ENCODE measurements around the gene FRMPD4.

The FRMPD4 gene

GRCh38 chrX:12301288-12301687, 163.0 kb downstream of the FRMPD4 start:
- DNase-seq (ENCODE audit: low read depth), result no peak

- DNase-seq (ENCODE audit: low read depth), result no peak
Observed at GRCh38 chrX:12304261-12304660, 166.0 kb downstream of the FRMPD4 start.

- DNase-seq (ENCODE audit: low read depth), result no peak
Observed at GRCh38 chrX:12307961-12308360, 169.7 kb downstream of the FRMPD4 start.

- DNase-seq (ENCODE audit: low read depth), result no peak
Observed at GRCh38 chrX:12308420-12308819, 170.1 kb downstream of the FRMPD4 start.

GRCh38 chrX:12309040-12309743, 170.9 kb downstream of the FRMPD4 start:
- no peak for DNase-seq (ENCODE audit: low read depth)

- DNase-seq (ENCODE audit: low read depth), result no peak
Observed at GRCh38 chrX:12309744-12310076, 171.4 kb downstream of the FRMPD4 start.

- DNase-seq (ENCODE audit: low read depth), result no peak
Observed at GRCh38 chrX:12314651-12315050, 176.4 kb downstream of the FRMPD4 start.

GRCh38 chrX:12315526-12315925, 177.3 kb downstream of the FRMPD4 start:
- no peak for DNase-seq (ENCODE audit: low read depth)

- no peak for DNase-seq (ENCODE audit: low read depth)
Observed at GRCh38 chrX:12319003-12319519, 180.8 kb downstream of the FRMPD4 start.

- no peak for DNase-seq (ENCODE audit: low read depth)
Observed at GRCh38 chrX:12319992-12320391, 181.7 kb downstream of the FRMPD4 start.

GRCh38 chrX:12322031-12322430, 183.8 kb downstream of the FRMPD4 start:
- no peak for DNase-seq (ENCODE audit: low read depth)

- no peak for DNase-seq (ENCODE audit: low read depth)
Observed at GRCh38 chrX:12325171-12325570, 186.9 kb downstream of the FRMPD4 start.

- DNase-seq (ENCODE audit: low read depth), result no peak
Observed at GRCh38 chrX:12327836-12328235, 189.6 kb downstream of the FRMPD4 start.

- no peak for DNase-seq (ENCODE audit: low read depth)
Observed at GRCh38 chrX:12329476-12329875, 191.2 kb downstream of the FRMPD4 start.

GRCh38 chrX:12330841-12331240, 192.6 kb downstream of the FRMPD4 start:
- DNase-seq (ENCODE audit: low read depth), result no peak

GRCh38 chrX:12332786-12333347, 194.6 kb downstream of the FRMPD4 start:
- DNase-seq (ENCODE audit: low read depth), result no peak

GRCh38 chrX:12339921-12340320, 201.6 kb downstream of the FRMPD4 start:
- DNase-seq (ENCODE audit: low read depth), result no peak

GRCh38 chrX:12344954-12345353, 206.7 kb downstream of the FRMPD4 start:
- DNase-seq (ENCODE audit: low read depth), result no peak

GRCh38 chrX:12349201-12349600, 210.9 kb downstream of the FRMPD4 start:
- no peak for DNase-seq (ENCODE audit: low read depth)

GRCh38 chrX:12352922-12353321, 214.6 kb downstream of the FRMPD4 start:
- DNase-seq (ENCODE audit: low read depth), result no peak

- DNase-seq (ENCODE audit: low read depth), result no peak
Observed at GRCh38 chrX:12360383-12360782, 222.1 kb downstream of the FRMPD4 start.

- DNase-seq (ENCODE audit: low read depth), result no peak
Observed at GRCh38 chrX:12360986-12361598, 222.8 kb downstream of the FRMPD4 start.

GRCh38 chrX:12363216-12363615, 224.9 kb downstream of the FRMPD4 start:
- no peak for DNase-seq (ENCODE audit: low read depth)

- DNase-seq (ENCODE audit: low read depth), result no peak
Observed at GRCh38 chrX:12366440-12366839, 228.2 kb downstream of the FRMPD4 start.
